ENCODE data around the gene FNIP2. TPM values are rescaled to one million over a fixed set of nuclear protein-coding genes. Genes with fewer than 3 reads are reported as not detected.

FNIP2 gene
- total and polyA plus RNA-seq, 2 donors (not counting 1 experiment from before 2014, with no cell fraction given) = 0.03 to 0.17 TPM

GRCh38 chr4:158788516-158788915 lies 19.7 kb downstream of the FNIP2 start:
- no peak overlapping the region for H3K4me3 Mint-ChIP-seq
- Histone ChIP-seq H3K36me3 (replicated peaks in 1 of 2; ENCODE audit: control extremely low read depth in 1 of 2, control insufficient read depth in 1 of 2, extremely low read depth in 1 of 2, insufficient read depth in 2 of 2, low read length in 1 of 2) (no peaks in the 10 kb centered on the region), H3K27me3 (replicated peaks in 1 of 4; ENCODE audit: control extremely low read depth in 1 of 4, control insufficient read depth in 3 of 4, insufficient read depth in 4 of 4, low read length in 3 of 4) (peaks cover 7 to 72% (median 63%) of the 10 kb centered on the region in 4 experiments), H3K4me3 (ENCODE audit: control extremely low read depth in 1 of 5, extremely low read depth in 1 of 5, insufficient read depth in 1 of 5, low read depth in 2 of 5, low read length in 4 of 5) (no peak overlapping the region), H3K9me3 (ENCODE audit: control extremely low read depth in 1 of 3, control insufficient read depth in 2 of 3, insufficient read depth in 1 of 3, low read length in 2 of 3) (peaks cover 0 to 3% (median 1%) of the 10 kb centered on the region in 3 donors), H3K4me1 (ENCODE audit: control insufficient read depth in 2 of 2, insufficient read depth in 2 of 2, low read length in 2 of 2) (no peaks in the 10 kb centered on the region), H3K27ac (ENCODE audit: low read length in 2 of 2) (no peak overlapping the region), H3K79me2 (ENCODE audit: control insufficient read depth, insufficient read depth, low read length) (no peaks in the 10 kb centered on the region), H3K9ac (ENCODE audit: low read length) (no peak overlapping the region), H4K20me1 (ENCODE audit: control insufficient read depth, insufficient read depth, low read length, poor library complexity, severe bottlenecking) (no peaks in the 10 kb centered on the region), H3K4me2 (replicated peaks; ENCODE audit: low read depth, low read length, poor library complexity, severe bottlenecking) (no peak overlapping the region), H2AFZ (ENCODE audit: insufficient read depth, low read depth, low read length, poor library complexity, severe bottlenecking) (no peak overlapping the region)
- ATAC-seq (ENCODE audit: low read depth) (no peak), DNase-seq (no peak)
- intact Hi-C loops (cut with micrococcal nuclease) = no loop called here
- no peak overlapping the region for H3K27ac Mint-ChIP-seq
- CTCF ChIA-PET = no interaction called here
- H3K4me1 Mint-ChIP-seq = no peaks in the 10 kb centered on the region
- peaks cover 75% of the 10 kb centered on the region for H3K27me3 Mint-ChIP-seq
- no peaks in the 10 kb centered on the region for H3K9me3 Mint-ChIP-seq (ENCODE audit: insufficient read depth)
- POLR2A ChIA-PET = no interaction called here
- no CpG with 5 or more reads among the region's 1 CpG for WGBS (ENCODE audit: insufficient coverage)
- TF ChIP-seq EZH2 (IDR thresholded peaks at IDR 0.05; ENCODE audit: borderline replicate concordance, insufficient read depth, low read depth, low read length, poor library complexity, severe bottlenecking) = no peak
- TF ChIP-seq CTCF (IDR thresholded peaks at IDR 0.05) = no peak

GRCh38 chr4:158789853-158790252 lies 21.0 kb downstream of the FNIP2 start:
- TF ChIP-seq CTCF (IDR thresholded peaks at IDR 0.05) (no peak), EZH2 (IDR thresholded peaks at IDR 0.05; ENCODE audit: borderline replicate concordance, insufficient read depth, low read depth, low read length, poor library complexity, severe bottlenecking) (no peak)
- Histone ChIP-seq H2AFZ (ENCODE audit: insufficient read depth, low read depth, low read length, poor library complexity, severe bottlenecking) (no peak overlapping the region), H3K79me2 (ENCODE audit: control insufficient read depth, insufficient read depth, low read length) (no peaks in the 10 kb centered on the region), H3K27ac (ENCODE audit: low read length in 2 of 2) (no peak overlapping the region), H3K9me3 (ENCODE audit: control extremely low read depth in 1 of 3, control insufficient read depth in 2 of 3, insufficient read depth in 1 of 3, low read length in 2 of 3) (peaks cover 0 to 3% (median 1%) of the 10 kb centered on the region in 3 donors), H4K20me1 (ENCODE audit: control insufficient read depth, insufficient read depth, low read length, poor library complexity, severe bottlenecking) (no peaks in the 10 kb centered on the region), H3K4me3 (ENCODE audit: control extremely low read depth in 1 of 5, extremely low read depth in 1 of 5, insufficient read depth in 1 of 5, low read depth in 2 of 5, low read length in 4 of 5) (no peak overlapping the region), H3K36me3 (replicated peaks in 1 of 2; ENCODE audit: control extremely low read depth in 1 of 2, control insufficient read depth in 1 of 2, extremely low read depth in 1 of 2, insufficient read depth in 2 of 2, low read length in 1 of 2) (no peaks in the 10 kb centered on the region), H3K4me1 (ENCODE audit: control insufficient read depth in 2 of 2, insufficient read depth in 2 of 2, low read length in 2 of 2) (no peaks in the 10 kb centered on the region), H3K27me3 (replicated peaks in 1 of 4; ENCODE audit: control extremely low read depth in 1 of 4, control insufficient read depth in 3 of 4, insufficient read depth in 4 of 4, low read length in 3 of 4) (peaks cover 6 to 65% (median 58%) of the 10 kb centered on the region in 4 experiments), H3K4me2 (replicated peaks; ENCODE audit: low read depth, low read length, poor library complexity, severe bottlenecking) (no peak overlapping the region), H3K9ac (ENCODE audit: low read length) (no peak overlapping the region)
- Mint-ChIP-seq H3K9me3 (ENCODE audit: insufficient read depth) (no peaks in the 10 kb centered on the region), H3K4me3 (no peak overlapping the region), H3K27me3 (peaks cover 70% of the 10 kb centered on the region), H3K27ac (no peak overlapping the region), H3K4me1 (no peaks in the 10 kb centered on the region)
- intact Hi-C loops (cut with micrococcal nuclease) = no loop called here
- ChIA-PET POLR2A (no interaction called here), CTCF (no interaction called here)
- ATAC-seq (ENCODE audit: low read depth) = no peak
- no CpG with 5 or more reads among the region's 8 CpGs for WGBS (ENCODE audit: insufficient coverage)
- no peak for DNase-seq
